GM23338 (cell line): ENCODE measurements around the gene AFF3. TPM values are rescaled to one million over a fixed set of nuclear protein-coding genes. Genes with fewer than 3 reads are reported as not detected.
"Not testable (repeated sequence)": the region's sequence is repeated elsewhere in the genome, so short reads cannot be mapped to it uniquely, and the experiment has no call there.

Experiments
- ATAC-seq: fragments of 200-7000 bp; cut with Tn5 transposase; 3 replicates; pipeline ENCODE4 v1.9.1; 2020
- DNase-seq: peaks from one replicate; pipeline ENCODE4 v3.0.0-alpha.2; 2015; ENCODE audit warnings: low spot score
- H2AFZ ChIP-seq: fragments of 200-600 bp; sonication (generic); 2 replicates; pipeline ENCODE4 v1.8.0; 2016; ENCODE audit warnings: antibody characterized with exemption, mild to moderate bottlenecking, moderate library complexity
- H3F3A ChIP-seq: fragments of 200-600 bp; sonication (generic); replicated peaks from 2 replicates; pipeline ENCODE4 v1.8.0; 2017; ENCODE audit warnings: antibody characterized with exemption, mixed run types, low read depth
- H3K27ac ChIP-seq: fragments of 200-600 bp; sonication (generic); 2 replicates; pipeline ENCODE4 v1.6.1; 2016; ENCODE audit warnings: low read depth
- H3K27me3 ChIP-seq: fragments of 200-600 bp; sonication (generic); 2 replicates; pipeline ENCODE4 v1.8.0; 2016; ENCODE audit warnings: mild to moderate bottlenecking, mixed run types, moderate library complexity; ENCODE audit not compliant: insufficient read depth
- H3K36me3 ChIP-seq: fragments of 200-600 bp; sonication (generic); 2 replicates; pipeline ENCODE4 v1.8.0; 2016; ENCODE audit warnings: mild to moderate bottlenecking; ENCODE audit not compliant: insufficient read depth
- H3K4me1 ChIP-seq: fragments of 200-600 bp; sonication (generic); 2 replicates; pipeline ENCODE4 v1.8.0; 2016; ENCODE audit warnings: mild to moderate bottlenecking, moderate library complexity; ENCODE audit not compliant: insufficient read depth
- H3K4me2 ChIP-seq: fragments of 200-600 bp; sonication (generic); 2 replicates; pipeline ENCODE4 v1.7.1; 2017; ENCODE audit warnings: mixed run types
- H3K4me3 ChIP-seq: fragments of 200-600 bp; sonication (generic); 2 replicates; pipeline ENCODE4 v1.6.1; 2016; ENCODE audit warnings: mixed run types
- H3K79me2 ChIP-seq: fragments of 200-600 bp; sonication (generic); replicated peaks from 2 replicates; pipeline ENCODE4 v1.8.0; 2017; ENCODE audit warnings: mild to moderate bottlenecking; ENCODE audit not compliant: insufficient read depth
- H3K9me2 ChIP-seq: fragments of 200-600 bp; sonication (generic); 2 replicates; pipeline ENCODE4 v1.8.0; 2017; ENCODE audit not compliant: insufficient read depth
- H4K20me1 ChIP-seq: fragments of 200-600 bp; sonication (generic); replicated peaks from 2 replicates; pipeline ENCODE4 v1.8.0; 2017; ENCODE audit warnings: mild to moderate bottlenecking; ENCODE audit not compliant: insufficient read depth
- H3K27ac Mint-ChIP-seq: 2 replicates; pipeline ENCODE4 v1.8.0; 2020; ENCODE audit warnings: inconsistent platforms, mild to moderate bottlenecking, moderate library complexity, mixed read lengths
- H3K27me3 Mint-ChIP-seq: 3 replicates; pipeline ENCODE4 v1.8.0; 2022; ENCODE audit warnings: low read depth, mild to moderate bottlenecking, moderate library complexity, mixed read lengths, inconsistent platforms; ENCODE audit not compliant: insufficient read depth, poor library complexity
- H3K36me3 Mint-ChIP-seq: 3 replicates; pipeline ENCODE4 v1.8.0; 2021; ENCODE audit warnings: low read depth, mild to moderate bottlenecking, inconsistent platforms, moderate library complexity, mixed read lengths
- H3K4me1 Mint-ChIP-seq: 3 replicates; pipeline ENCODE4 v1.8.0; 2020; ENCODE audit warnings: mild to moderate bottlenecking, inconsistent platforms, mixed read lengths
- H3K4me3 Mint-ChIP-seq: 3 replicates; pipeline ENCODE4 v1.8.0; 2021; ENCODE audit warnings: moderate library complexity, mild to moderate bottlenecking, inconsistent platforms, mixed read lengths
- H3K9me3 Mint-ChIP-seq: 3 replicates; pipeline ENCODE4 v1.8.0; 2020; ENCODE audit warnings: moderate library complexity, mild to moderate bottlenecking, inconsistent platforms, mixed read lengths
- EZH2phosphoT487 ChIP-seq: fragments of 200-600 bp; sonication (generic); IDR thresholded peaks from one replicate; pipeline ENCODE4 v1.8.1; 2018; ENCODE audit warnings: antibody characterized with exemption; ENCODE audit not compliant: unreplicated experiment
- JUNB ChIP-seq: IDR thresholded peaks from one replicate; pipeline ENCODE4 v1.6.1; 2016; ENCODE audit warnings: antibody characterized with exemption; ENCODE audit not compliant: unreplicated experiment
- NANOG ChIP-seq: IDR thresholded peaks from 2 replicates; pipeline ENCODE4 v1.6.1; 2016; ENCODE audit warnings: antibody characterized with exemption, borderline replicate concordance
- ZNF114 ChIP-seq: fragments of 250-450 bp; sonication (Bioruptor Pico); IDR thresholded peaks from 2 replicates; pipeline ENCODE4 v1.5.0; 2020; ENCODE audit warnings: mild to moderate bottlenecking, moderate library complexity
- ZNF331 ChIP-seq: fragments of 250-450 bp; sonication (Bioruptor Pico); IDR thresholded peaks from 2 replicates; pipeline ENCODE4 v1.5.0; 2020; ENCODE audit warnings: low read depth, mild to moderate bottlenecking, moderate library complexity
- polyA plus RNA-seq: library from polyadenylated mRNA; unstranded; fragments of >200 nt; fragmentation: Nextera tagmentation; extraction: Ambion mirVana; gene quantifications from 2 replicates; pipeline ENCODE4 v1.2.1, GENCODE V29; 2016
- total RNA-seq: library from RNA; depleted of rRNA; stranded (reverse); fragments of >200 nt; shearing (Covaris generic); gene quantifications from 2 replicates; pipeline ENCODE4 v1.2.3, GENCODE V29; 2014
- TF ChIP-seq, protein P1 (sequence below), 2 experiments: fragments of 200-600 bp in 1 of 2; sonication (generic) in 1 of 2; conservative IDR thresholded peaks; 2 replicates each; pipeline versions ENCODE4 v1.5.1 to v1.6.1; 2016 to 2017; ENCODE audit warnings: antibody characterized with exemption in 2 of 2, low read depth in 2 of 2, mild to moderate bottlenecking in 2 of 2, moderate library complexity in 1 of 2
- TF ChIP-seq, protein P2 (sequence below): IDR thresholded peaks from one replicate; pipeline ENCODE4 v1.6.1; 2018; ENCODE audit warnings: antibody characterized with exemption; ENCODE audit not compliant: unreplicated experiment
- TF ChIP-seq, protein P3 (sequence below): IDR thresholded peaks from 2 replicates; pipeline ENCODE4 v1.6.1; 2016; ENCODE audit warnings: antibody characterized with exemption

The AFF3 gene
- total and polyA plus RNA-seq, 2 experiments from 2014 or later, result 0.73 to 1.4 TPM

DNA sequence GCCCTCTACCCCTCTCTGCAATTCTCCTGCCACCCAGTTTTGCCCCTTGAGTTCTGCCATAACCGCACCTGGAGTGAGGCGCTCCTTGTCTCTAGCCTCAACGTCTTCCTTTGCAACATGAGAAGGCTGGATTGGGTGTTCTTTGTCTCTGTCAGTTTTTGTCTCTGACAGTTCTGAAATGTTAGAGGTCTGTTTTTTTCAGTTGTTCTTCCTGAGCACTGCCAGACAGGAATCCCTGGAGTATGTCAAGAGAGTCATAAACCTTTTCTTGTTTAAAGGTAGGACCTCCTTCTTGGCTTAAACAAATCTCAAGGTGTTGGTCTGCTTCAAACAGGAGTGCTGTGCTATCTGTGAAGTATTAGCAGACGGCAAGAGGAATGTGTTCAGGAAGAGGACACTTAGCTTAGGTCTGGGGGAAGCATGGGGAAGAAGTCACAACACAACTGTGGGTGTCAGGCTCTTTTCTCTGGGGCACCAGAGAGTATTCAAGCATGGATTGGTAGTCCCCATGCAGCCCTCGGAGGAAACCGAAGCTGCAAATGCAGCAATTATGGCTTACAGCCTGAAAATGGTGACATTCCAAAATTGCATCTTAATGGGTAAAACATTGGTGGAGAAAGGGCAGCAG, 32.3 kb downstream of the AFF3 start (continued):
- TF ChIP-seq, protein P1, sequence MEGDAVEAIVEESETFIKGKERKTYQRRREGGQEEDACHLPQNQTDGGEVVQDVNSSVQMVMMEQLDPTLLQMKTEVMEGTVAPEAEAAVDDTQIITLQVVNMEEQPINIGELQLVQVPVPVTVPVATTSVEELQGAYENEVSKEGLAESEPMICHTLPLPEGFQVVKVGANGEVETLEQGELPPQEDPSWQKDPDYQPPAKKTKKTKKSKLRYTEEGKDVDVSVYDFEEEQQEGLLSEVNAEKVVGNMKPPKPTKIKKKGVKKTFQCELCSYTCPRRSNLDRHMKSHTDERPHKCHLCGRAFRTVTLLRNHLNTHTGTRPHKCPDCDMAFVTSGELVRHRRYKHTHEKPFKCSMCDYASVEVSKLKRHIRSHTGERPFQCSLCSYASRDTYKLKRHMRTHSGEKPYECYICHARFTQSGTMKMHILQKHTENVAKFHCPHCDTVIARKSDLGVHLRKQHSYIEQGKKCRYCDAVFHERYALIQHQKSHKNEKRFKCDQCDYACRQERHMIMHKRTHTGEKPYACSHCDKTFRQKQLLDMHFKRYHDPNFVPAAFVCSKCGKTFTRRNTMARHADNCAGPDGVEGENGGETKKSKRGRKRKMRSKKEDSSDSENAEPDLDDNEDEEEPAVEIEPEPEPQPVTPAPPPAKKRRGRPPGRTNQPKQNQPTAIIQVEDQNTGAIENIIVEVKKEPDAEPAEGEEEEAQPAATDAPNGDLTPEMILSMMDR (conservative IDR thresholded peaks at IDR 0.05; ENCODE audit: low read depth in 2 of 2), result no peak
- TF ChIP-seq ZNF331 (CRISPR knock-in tag) (no peak), ZNF114 (no peak), EZH2phosphoT487 (no peak), JUNB (no peak), NANOG (no peak)
- TF ChIP-seq, protein P2, sequence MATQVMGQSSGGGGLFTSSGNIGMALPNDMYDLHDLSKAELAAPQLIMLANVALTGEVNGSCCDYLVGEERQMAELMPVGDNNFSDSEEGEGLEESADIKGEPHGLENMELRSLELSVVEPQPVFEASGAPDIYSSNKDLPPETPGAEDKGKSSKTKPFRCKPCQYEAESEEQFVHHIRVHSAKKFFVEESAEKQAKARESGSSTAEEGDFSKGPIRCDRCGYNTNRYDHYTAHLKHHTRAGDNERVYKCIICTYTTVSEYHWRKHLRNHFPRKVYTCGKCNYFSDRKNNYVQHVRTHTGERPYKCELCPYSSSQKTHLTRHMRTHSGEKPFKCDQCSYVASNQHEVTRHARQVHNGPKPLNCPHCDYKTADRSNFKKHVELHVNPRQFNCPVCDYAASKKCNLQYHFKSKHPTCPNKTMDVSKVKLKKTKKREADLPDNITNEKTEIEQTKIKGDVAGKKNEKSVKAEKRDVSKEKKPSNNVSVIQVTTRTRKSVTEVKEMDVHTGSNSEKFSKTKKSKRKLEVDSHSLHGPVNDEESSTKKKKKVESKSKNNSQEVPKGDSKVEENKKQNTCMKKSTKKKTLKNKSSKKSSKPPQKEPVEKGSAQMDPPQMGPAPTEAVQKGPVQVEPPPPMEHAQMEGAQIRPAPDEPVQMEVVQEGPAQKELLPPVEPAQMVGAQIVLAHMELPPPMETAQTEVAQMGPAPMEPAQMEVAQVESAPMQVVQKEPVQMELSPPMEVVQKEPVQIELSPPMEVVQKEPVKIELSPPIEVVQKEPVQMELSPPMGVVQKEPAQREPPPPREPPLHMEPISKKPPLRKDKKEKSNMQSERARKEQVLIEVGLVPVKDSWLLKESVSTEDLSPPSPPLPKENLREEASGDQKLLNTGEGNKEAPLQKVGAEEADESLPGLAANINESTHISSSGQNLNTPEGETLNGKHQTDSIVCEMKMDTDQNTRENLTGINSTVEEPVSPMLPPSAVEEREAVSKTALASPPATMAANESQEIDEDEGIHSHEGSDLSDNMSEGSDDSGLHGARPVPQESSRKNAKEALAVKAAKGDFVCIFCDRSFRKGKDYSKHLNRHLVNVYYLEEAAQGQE, result no peak
- TF ChIP-seq, protein P3, sequence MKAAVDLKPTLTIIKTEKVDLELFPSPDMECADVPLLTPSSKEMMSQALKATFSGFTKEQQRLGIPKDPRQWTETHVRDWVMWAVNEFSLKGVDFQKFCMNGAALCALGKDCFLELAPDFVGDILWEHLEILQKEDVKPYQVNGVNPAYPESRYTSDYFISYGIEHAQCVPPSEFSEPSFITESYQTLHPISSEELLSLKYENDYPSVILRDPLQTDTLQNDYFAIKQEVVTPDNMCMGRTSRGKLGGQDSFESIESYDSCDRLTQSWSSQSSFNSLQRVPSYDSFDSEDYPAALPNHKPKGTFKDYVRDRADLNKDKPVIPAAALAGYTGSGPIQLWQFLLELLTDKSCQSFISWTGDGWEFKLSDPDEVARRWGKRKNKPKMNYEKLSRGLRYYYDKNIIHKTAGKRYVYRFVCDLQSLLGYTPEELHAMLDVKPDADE, result no peak

DNA sequence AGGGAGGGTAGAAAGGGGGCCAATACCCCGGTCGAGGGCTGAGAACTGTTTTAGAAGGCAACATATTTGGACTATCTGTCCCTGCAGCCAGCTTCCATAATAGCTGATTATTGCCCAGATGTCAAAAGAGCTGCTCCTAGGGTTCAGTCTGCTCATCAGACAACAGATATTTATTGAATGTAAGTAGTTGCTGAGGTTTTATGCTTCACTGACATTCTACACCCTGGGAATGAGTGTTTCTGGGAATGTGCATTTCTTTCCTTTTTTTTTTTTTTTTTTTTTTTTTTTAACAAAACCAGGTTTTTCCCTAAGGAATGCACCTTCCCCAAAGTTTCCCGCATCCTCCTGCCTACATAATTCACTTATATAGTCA, 33.8 kb downstream of the AFF3 start:
- H3K36me3 ChIP-seq, H4K20me1 ChIP-seq, H3K4me2 ChIP-seq, H3K9me2 ChIP-seq, H3K4me3 ChIP-seq, H2AFZ ChIP-seq, H3F3A ChIP-seq, DNase-seq, H3K4me3 Mint-ChIP-seq, H3K79me2 ChIP-seq, H3K27ac Mint-ChIP-seq, ATAC-seq, H3K27ac ChIP-seq, H3K9me3 Mint-ChIP-seq, H3K36me3 Mint-ChIP-seq: not testable (repeated sequence)
- peaks cover 51% of the 10 kb centered on the region for H3K27me3 Mint-ChIP-seq
- Histone ChIP-seq H3K27me3 (peaks cover 80% of the 10 kb centered on the region), H3K4me1 (peaks cover 18% of the 10 kb centered on the region)
- peaks cover 23% of the 10 kb centered on the region for H3K4me1 Mint-ChIP-seq
